OCI-LY3 (cell line): ENCODE results near the gene NRG2.

Experiments used
- CTCF ChIP-seq: fragments of 200-600, 300-600 bp; sonication (generic); IDR thresholded peaks from 2 replicates; pipeline ENCODE4 v1.5.1; 2014; ENCODE audit warnings: antibody characterized with exemption, low read length, low read depth
- EZH2phosphoT487 ChIP-seq: fragments of 200-600 bp; shearing (Covaris generic); IDR thresholded peaks from 2 replicates; pipeline ENCODE4 v1.6.1; 2018; ENCODE audit warnings: antibody characterized with exemption, mixed run types, low read depth

- TF ChIP-seq CTCF: no peak
- TF ChIP-seq EZH2phosphoT487: no peak
These were observed 131.5 kb downstream of the NRG2 start for GRCh38 chr5:139911425-139912120.
